MCF 10A (cell line): Measurements from ENCODE around the gene PLEKHM1. TPM values are rescaled to one million over a fixed set of nuclear protein-coding genes. Genes with fewer than 3 reads are reported as not detected.

Source experiments
- BruUV-seq: library from RNA; stranded (reverse); fragments of 400-500 nt; replicated peaks from 2 replicates; lab custom pipeline; 2021; lab: Mats Ljungman, UMichigan
- CTCF ChIA-PET: fragments of 300-600 bp; sonication (Branson Sonifier 250); formaldehyde crosslinking; extraction: SDS; loops from one replicate; lab custom pipeline; 2021; ENCODE audit warnings: antibody characterized with exemption, inconsistent platforms; lab: Yijun Ruan, JAX
- POLR2A ChIA-PET: fragments of 300-600, 350-650 bp; sonication (Branson Sonifier 250); formaldehyde crosslinking; extraction: SDS; loops from one replicate; lab custom pipeline; 2020; ENCODE audit warnings: antibody characterized with exemption, inconsistent platforms; lab: Yijun Ruan, JAX
- DNase-seq: peaks from one replicate; pipeline ENCODE4 v3.0.0-alpha.2; 2018; ENCODE audit not compliant: unreplicated experiment
- H3K27ac Mint-ChIP-seq: one replicate; pipeline ENCODE4 v1.8.0; 2022; ENCODE audit warnings: mild to moderate bottlenecking, low read depth, mixed read lengths; ENCODE audit not compliant: unreplicated experiment
- H3K27me3 Mint-ChIP-seq: one replicate; pipeline ENCODE4 v1.8.0; 2022; ENCODE audit warnings: mixed read lengths; ENCODE audit not compliant: insufficient read depth, unreplicated experiment
- H3K36me3 Mint-ChIP-seq: one replicate; pipeline ENCODE4 v1.8.0; 2022; ENCODE audit warnings: mild to moderate bottlenecking, moderate library complexity, mixed read lengths; ENCODE audit not compliant: insufficient read depth, unreplicated experiment
- H3K4me1 Mint-ChIP-seq: one replicate; pipeline ENCODE4 v1.8.0; 2022; ENCODE audit warnings: mixed read lengths; ENCODE audit not compliant: insufficient read depth, unreplicated experiment
- H3K4me3 Mint-ChIP-seq: one replicate; pipeline ENCODE4 v1.8.0; 2022; ENCODE audit warnings: mild to moderate bottlenecking, moderate library complexity, mixed read lengths; ENCODE audit not compliant: unreplicated experiment
- H3K9me3 Mint-ChIP-seq: one replicate; pipeline ENCODE4 v1.8.0; 2022; ENCODE audit warnings: mixed read lengths; ENCODE audit not compliant: unreplicated experiment
- intact Hi-C: fragments of 100-400 bp; cut with micrococcal nuclease; formaldehyde crosslinking; loops from 2 replicates; pipeline ENCODE4 v1.14.1; 2022
- total RNA-seq: library from RNA; stranded (reverse); gene quantifications from 2 replicates; pipeline ENCODE4 v1.2.3, GENCODE V29; 2022
- TF ChIP-seq, protein P1 (sequence below): fragments of 200-600 bp; IDR thresholded peaks from one replicate; pipeline ENCODE4 v1.8.0; 2022; ENCODE audit warnings: antibody characterized with exemption, mild to moderate bottlenecking; ENCODE audit not compliant: unreplicated experiment

The PLEKHM1 gene
- total RNA-seq, 1 experiment from 2014 or later, result 53.4 TPM

DNA sequence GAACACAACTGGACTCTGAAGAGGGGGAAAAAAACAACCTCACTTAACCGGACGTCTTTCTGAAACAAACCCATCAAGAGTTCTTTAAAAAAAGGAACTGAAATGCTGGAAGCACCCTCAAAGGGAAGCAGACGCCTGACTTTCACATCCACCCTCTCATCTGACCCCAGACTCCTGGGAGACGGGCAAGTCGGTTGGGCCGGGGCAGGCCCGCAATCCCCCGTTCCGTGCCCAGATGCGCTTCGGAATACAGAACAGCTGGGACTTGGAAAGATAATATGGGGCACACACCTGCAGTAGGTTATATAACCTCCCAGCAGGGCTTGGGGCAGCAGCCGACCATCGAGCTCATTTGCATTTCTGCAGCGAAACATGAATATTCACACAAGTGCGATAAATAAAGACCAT is 61.6 kb downstream of the PLEKHM1 start:
- ChIA-PET CTCF (interaction anchor here (0.6 to 1.9 kb wide), 8 partner anchors 11 to 427 kb away, joined by 3 to 9 read pairs (median 4); no protein-coding TSS in a partner anchor), POLR2A (interaction anchor here (0.6 to 1.6 kb wide), 2 partner anchors 17 to 281 kb away, joined by 3 read pairs; partner anchors contain the start of gene HEXIM1)
- no peak overlapping the region for H3K4me3 Mint-ChIP-seq
- H3K27me3 Mint-ChIP-seq, result no peaks in the 10 kb centered on the region
- H3K36me3 Mint-ChIP-seq, result peaks cover 24% of the 10 kb centered on the region
- H3K27ac Mint-ChIP-seq, result no peak overlapping the region
- TF ChIP-seq, protein P1, sequence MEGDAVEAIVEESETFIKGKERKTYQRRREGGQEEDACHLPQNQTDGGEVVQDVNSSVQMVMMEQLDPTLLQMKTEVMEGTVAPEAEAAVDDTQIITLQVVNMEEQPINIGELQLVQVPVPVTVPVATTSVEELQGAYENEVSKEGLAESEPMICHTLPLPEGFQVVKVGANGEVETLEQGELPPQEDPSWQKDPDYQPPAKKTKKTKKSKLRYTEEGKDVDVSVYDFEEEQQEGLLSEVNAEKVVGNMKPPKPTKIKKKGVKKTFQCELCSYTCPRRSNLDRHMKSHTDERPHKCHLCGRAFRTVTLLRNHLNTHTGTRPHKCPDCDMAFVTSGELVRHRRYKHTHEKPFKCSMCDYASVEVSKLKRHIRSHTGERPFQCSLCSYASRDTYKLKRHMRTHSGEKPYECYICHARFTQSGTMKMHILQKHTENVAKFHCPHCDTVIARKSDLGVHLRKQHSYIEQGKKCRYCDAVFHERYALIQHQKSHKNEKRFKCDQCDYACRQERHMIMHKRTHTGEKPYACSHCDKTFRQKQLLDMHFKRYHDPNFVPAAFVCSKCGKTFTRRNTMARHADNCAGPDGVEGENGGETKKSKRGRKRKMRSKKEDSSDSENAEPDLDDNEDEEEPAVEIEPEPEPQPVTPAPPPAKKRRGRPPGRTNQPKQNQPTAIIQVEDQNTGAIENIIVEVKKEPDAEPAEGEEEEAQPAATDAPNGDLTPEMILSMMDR, result no peak
- intact Hi-C loops, result loop anchor here (2.0 to 5.0 kb wide), 3 partner anchors 156 to 423 kb away; no protein-coding TSS in a partner anchor
- BruUV-seq, result no TSS peak
- peaks cover 28% of the 10 kb centered on the region for H3K4me1 Mint-ChIP-seq
- H3K9me3 Mint-ChIP-seq, result no peaks in the 10 kb centered on the region
- DNase-seq, result no peak

DNA sequence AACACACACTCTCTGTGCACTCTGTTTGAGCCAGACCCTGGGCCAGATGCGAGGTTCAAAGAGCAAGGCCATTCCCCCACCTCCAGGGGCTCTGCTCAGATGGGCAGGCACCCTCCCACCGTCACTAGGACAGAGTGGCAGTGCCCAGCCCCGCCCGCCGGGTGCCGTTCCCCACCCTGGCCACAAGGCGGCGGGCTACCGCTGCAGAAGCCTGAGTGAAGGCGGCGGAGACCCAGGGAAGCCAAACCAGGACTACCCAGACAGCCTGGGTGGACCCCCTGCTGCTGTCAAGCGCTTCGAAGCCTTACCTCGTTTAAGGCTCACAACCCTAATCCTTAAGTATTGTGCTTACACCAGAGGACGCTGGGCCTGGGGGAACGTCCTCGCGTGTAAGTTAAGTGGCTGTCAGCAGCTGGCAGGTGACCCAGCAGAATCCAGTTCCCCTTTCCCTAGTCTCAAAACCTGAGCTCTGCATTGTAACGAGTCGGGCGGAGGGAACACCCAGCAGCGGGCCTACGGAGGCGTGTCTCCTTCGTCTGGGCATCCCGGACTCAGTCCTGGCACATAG is 62.4 kb downstream of the PLEKHM1 start:
- Mint-ChIP-seq H3K9me3 (no peaks in the 10 kb centered on the region), H3K36me3 (peaks cover 30% of the 10 kb centered on the region), H3K4me1 (peaks cover 28% of the 10 kb centered on the region), H3K4me3 (no peak overlapping the region), H3K27ac (peak overlapping the region; percentile 27), H3K27me3 (no peaks in the 10 kb centered on the region)
- intact Hi-C loops, result loop anchor here (2.0 to 5.0 kb wide), 3 partner anchors 157 to 424 kb away; no protein-coding TSS in a partner anchor
- DNase-seq, result peak; percentile 69
- TF ChIP-seq, protein P1, result peak; percentile 98
- POLR2A ChIA-PET, result interaction anchor here (0.6 to 1.6 kb wide), 3 partner anchors 18 to 301 kb away, joined by 3 read pairs; no protein-coding TSS in a partner anchor
- no TSS peak for BruUV-seq
- CTCF ChIA-PET, result interaction anchor here (0.6 to 1.9 kb wide), 12 partner anchors 12 to 427 kb away, joined by 3 to 9 read pairs (median 4); no protein-coding TSS in a partner anchor

DNA sequence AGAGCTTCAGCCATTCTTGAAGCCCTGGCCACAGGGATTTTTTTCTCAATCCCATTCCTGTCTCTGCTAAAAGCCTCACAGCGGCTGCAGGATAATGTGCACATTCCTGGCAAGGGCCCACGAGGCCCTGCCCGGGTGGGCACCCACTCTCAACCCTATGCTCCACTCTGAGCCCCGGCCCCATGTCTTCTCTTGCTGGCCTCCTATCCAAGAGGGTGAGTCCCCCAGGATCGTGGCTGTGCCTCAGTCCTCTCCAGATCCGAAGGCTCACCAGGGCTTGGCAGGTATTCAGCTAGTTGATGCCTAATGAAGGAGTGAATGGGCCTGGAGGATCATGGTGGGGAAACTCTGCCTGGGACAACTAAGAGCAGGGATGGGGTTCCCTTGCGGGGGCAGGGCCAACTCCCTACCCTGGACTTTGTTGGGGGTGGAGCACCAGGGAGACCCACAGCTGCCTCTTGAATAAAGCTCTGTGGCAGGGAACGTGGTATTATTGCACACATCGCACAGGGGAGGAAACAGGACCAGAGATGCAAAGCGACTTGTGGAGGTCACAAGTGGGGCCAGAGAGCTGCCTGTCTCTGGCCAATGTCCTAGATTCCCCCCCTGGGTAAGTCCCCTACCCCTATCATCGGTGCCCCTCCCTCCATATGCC is 63.2 kb downstream of the PLEKHM1 start:
- intact Hi-C loops, result loop anchor here (5.0 kb wide), 1 partner anchor 425 kb away; no protein-coding TSS in a partner anchor
- ChIA-PET POLR2A (interaction anchor here (1.2 to 1.6 kb wide), 2 partner anchors 19 to 208 kb away, joined by 3 read pairs; no protein-coding TSS in a partner anchor), CTCF (interaction anchor here (0.6 to 1.9 kb wide), 7 partner anchors 29 to 210 kb away, joined by 3 to 9 read pairs (median 4); no protein-coding TSS in a partner anchor)
- no peak for DNase-seq
- Mint-ChIP-seq H3K27ac (no peak overlapping the region), H3K4me3 (no peak overlapping the region), H3K36me3 (peaks cover 30% of the 10 kb centered on the region), H3K9me3 (no peaks in the 10 kb centered on the region), H3K27me3 (no peaks in the 10 kb centered on the region), H3K4me1 (peaks cover 28% of the 10 kb centered on the region)
- BruUV-seq, result no TSS peak
- TF ChIP-seq, protein P1, result no peak

- POLR2A ChIA-PET, result interaction anchor here (1.3 to 2.4 kb wide), 3 partner anchors 19 to 159 kb away, joined by 3 to 10 read pairs (median 6); no protein-coding TSS in a partner anchor
Measured at GRCh38 chr17:45426561-45426960, 64.0 kb downstream of the PLEKHM1 start.

More at GRCh38 chr17:45426561-45426960, 64.0 kb downstream of the PLEKHM1 start:
- intact Hi-C loops, result loop anchor here (1.0 to 5.0 kb wide), 2 partner anchors 207 to 426 kb away; no protein-coding TSS in a partner anchor
- Mint-ChIP-seq H3K9me3 (no peaks in the 10 kb centered on the region), H3K27me3 (no peaks in the 10 kb centered on the region), H3K4me1 (peaks cover 28% of the 10 kb centered on the region), H3K27ac (no peak overlapping the region), H3K4me3 (no peak overlapping the region), H3K36me3 (peaks cover 35% of the 10 kb centered on the region)
- TF ChIP-seq, protein P1, result no peak
- DNase-seq, result no peak
- no TSS peak for BruUV-seq
- CTCF ChIA-PET, result interaction anchor here (0.9 to 1.8 kb wide), 6 partner anchors 29 to 228 kb away, joined by 3 to 11 read pairs (median 5); no protein-coding TSS in a partner anchor
